H1 (cell line): Measurements from ENCODE around the gene AKR7A2. TPM values are rescaled to one million over a fixed set of nuclear protein-coding genes. Genes with fewer than 3 reads are reported as not detected.

ENCODE experiments used
- CTCF ChIA-PET: fragments of 300-600 bp; sonication (Branson Sonifier 250); formaldehyde crosslinking; loops from one replicate; lab custom pipeline; 2021; ENCODE audit not compliant: partially characterized antibody; lab: Charles Lee
- POLR2A ChIA-PET: fragments of 300-600 bp; sonication (Branson Sonifier 250); formaldehyde crosslinking; loops from one replicate; lab custom pipeline; 2021; ENCODE audit warnings: inconsistent platforms; ENCODE audit not compliant: partially characterized antibody; lab: Charles Lee
- DNase-seq, 2 experiments: peaks; one replicate each; pipeline versions ENCODE4 v3.0.0 to v3.0.0-alpha.2; 2010 to 2022; ENCODE audit warnings: low spot score in 2 of 2, low read depth in 1 of 2, mixed read lengths in 1 of 2
- FAIRE-seq: peaks from 2 replicates; lab custom pipeline; 2011; peaks lifted over from hg19 to GRCh38; lab: Jason Lieb, UNC
- H2AFZ ChIP-seq: 2 replicates; pipeline ENCODE4 v1.8.1; 2012; ENCODE audit warnings: low read length, inconsistent platforms
- H2AK5ac ChIP-seq: 2 replicates; pipeline ENCODE4 v1.6.1; 2013; ENCODE audit warnings: low read depth, low read length
- H2BK120ac ChIP-seq: replicated peaks from 2 replicates; pipeline ENCODE3; 2013; ENCODE audit warnings: low read depth, low read length, inconsistent platforms
- H2BK12ac ChIP-seq: 2 replicates; pipeline ENCODE4 v1.6.1; 2013; ENCODE audit warnings: low read depth, low read length
- H2BK15ac ChIP-seq: 2 replicates; pipeline ENCODE4 v1.6.1; 2013; ENCODE audit warnings: low read length
- H2BK20ac ChIP-seq: 2 replicates; pipeline ENCODE4 v1.6.1; 2013; ENCODE audit warnings: low read length
- H2BK5ac ChIP-seq: 2 replicates; pipeline ENCODE4 v1.6.1; 2013; ENCODE audit warnings: low read depth, low read length
- H3K14ac ChIP-seq: 2 replicates; pipeline ENCODE4 v1.6.1; 2013; ENCODE audit warnings: inconsistent platforms; ENCODE audit not compliant: insufficient read length
- H3K18ac ChIP-seq: 2 replicates; pipeline ENCODE4 v1.6.1; 2013; ENCODE audit warnings: low read length; ENCODE audit errors: extremely low read depth
- H3K23ac ChIP-seq: 2 replicates; pipeline ENCODE4 v1.6.1; 2013; ENCODE audit warnings: inconsistent platforms; ENCODE audit not compliant: insufficient read length
- H3K23me2 ChIP-seq: 2 replicates; pipeline ENCODE4 v1.6.1; 2013; ENCODE audit warnings: low read depth, low read length
- H3K27ac ChIP-seq: 2 replicates; pipeline ENCODE4 v1.6.1; 2011; ENCODE audit warnings: low read depth, low read length, inconsistent platforms
- H3K27me3 ChIP-seq, 4 experiments: replicated peaks in 1 of 4; 1 replicate in 1 of 4; 2 replicates in 3 of 4; pipeline versions ENCODE4 v1.6.1 to v1.8.1; 2011 to 2013; ENCODE audit warnings: low read length in 3 of 4, mild to moderate bottlenecking in 3 of 4, inconsistent platforms in 2 of 4, mixed read lengths in 2 of 4, moderate library complexity in 1 of 4; ENCODE audit not compliant: control insufficient read depth in 3 of 4, insufficient read depth in 3 of 4; ENCODE audit errors: extremely low read depth in 1 of 4
- H3K36me3 ChIP-seq, 4 experiments: 2 replicates each; pipeline versions ENCODE4 v1.6.1 to v1.8.1; 2011 to 2013; ENCODE audit warnings: mild to moderate bottlenecking in 4 of 4, low read length in 3 of 4, moderate library complexity in 2 of 4, control low read depth in 1 of 4, inconsistent platforms in 1 of 4; ENCODE audit not compliant: insufficient read depth in 4 of 4, control insufficient read depth in 2 of 4
- H3K4ac ChIP-seq: replicated peaks from 2 replicates; pipeline ENCODE3; 2013; ENCODE audit warnings: low read length, low read depth, mixed read lengths, inconsistent platforms; ENCODE audit not compliant: insufficient read length
- H3K4me1 ChIP-seq, 4 experiments: replicated peaks in 1 of 4; 1 replicate in 1 of 4; 2 replicates in 3 of 4; pipeline versions ENCODE4 v1.6.1 to v1.8.1; 2011 to 2013; ENCODE audit warnings: low read length in 3 of 4, inconsistent platforms in 2 of 4, mixed read lengths in 1 of 4; ENCODE audit not compliant: insufficient read depth in 4 of 4, control insufficient read depth in 3 of 4
- H3K4me2 ChIP-seq, 2 experiments: 2 replicates each; pipeline versions ENCODE4 v1.6.1 to v1.8.1; 2011 to 2013; ENCODE audit warnings: low read depth in 2 of 2, low read length in 2 of 2, control low read depth in 1 of 2, inconsistent platforms in 1 of 2, mild to moderate bottlenecking in 1 of 2; ENCODE audit not compliant: insufficient read depth in 1 of 2
- H3K4me3 ChIP-seq, 4 experiments: fragments of 200-600, 300-600 bp in 1 of 4; sonication (generic), shearing (Covaris generic), sonication (Bioruptor Twin) in 1 of 4; 2 replicates each; pipeline versions ENCODE4 v1.5.1 to v1.8.1; 2011 to 2016; ENCODE audit warnings: low read length in 4 of 4, low read depth in 3 of 4, control low read depth in 2 of 4, inconsistent platforms in 2 of 4, mild to moderate bottlenecking in 2 of 4, mixed read lengths in 1 of 4, moderate library complexity in 1 of 4; ENCODE audit not compliant: insufficient read depth in 2 of 4; ENCODE audit errors: extremely low read depth in 1 of 4
- H3K56ac ChIP-seq: replicated peaks from 2 replicates; pipeline ENCODE3; 2013; ENCODE audit warnings: low read depth, mild to moderate bottlenecking, mixed read lengths, low read length, inconsistent platforms; ENCODE audit not compliant: insufficient read length
- H3K79me1 ChIP-seq: 2 replicates; pipeline ENCODE4 v1.6.1; 2013; ENCODE audit warnings: low read depth, low read length, control low read depth
- H3K79me2 ChIP-seq, 2 experiments: 2 replicates each; pipeline versions ENCODE4 v1.6.1 to v1.8.1; 2012 to 2013; ENCODE audit warnings: low read length in 2 of 2, mild to moderate bottlenecking in 2 of 2, inconsistent platforms in 1 of 2; ENCODE audit not compliant: insufficient read depth in 2 of 2, control insufficient read depth in 1 of 2
- H3K9ac ChIP-seq, 4 experiments: replicated peaks in 1 of 4; 1 replicate in 1 of 4; 2 replicates in 3 of 4; pipeline versions ENCODE4 v1.6.1 to v1.8.1; 2011 to 2013; ENCODE audit warnings: low read depth in 3 of 4, low read length in 3 of 4, control low read depth in 2 of 4, mild to moderate bottlenecking in 2 of 4, moderate library complexity in 2 of 4, inconsistent platforms in 1 of 4; ENCODE audit errors: extremely low read depth in 1 of 4
- H3K9me3 ChIP-seq, 2 experiments: 2 replicates each; pipeline versions ENCODE4 v1.6.1 to v1.8.1; 2012 to 2013; ENCODE audit warnings: mild to moderate bottlenecking in 2 of 2, moderate library complexity in 2 of 2, control low read depth in 1 of 2, inconsistent platforms in 1 of 2, low read depth in 1 of 2, low read length in 1 of 2, mixed read lengths in 1 of 2; ENCODE audit not compliant: insufficient read depth in 2 of 2
- H4K20me1 ChIP-seq, 2 experiments: replicated peaks in 1 of 2; 2 replicates each; pipeline versions ENCODE3 to v1.8.1; 2011 to 2013; ENCODE audit warnings: inconsistent platforms in 2 of 2, low read length in 2 of 2, mild to moderate bottlenecking in 1 of 2; ENCODE audit not compliant: insufficient read depth in 2 of 2, control insufficient read depth in 1 of 2
- H4K5ac ChIP-seq: 2 replicates; pipeline ENCODE4 v1.6.1; 2013; ENCODE audit warnings: low read length, low read depth, mixed read lengths, inconsistent platforms; ENCODE audit not compliant: insufficient read length
- H4K8ac ChIP-seq: 2 replicates; pipeline ENCODE4 v1.8.0; 2013; ENCODE audit warnings: mild to moderate bottlenecking, moderate library complexity, low read length, inconsistent platforms; ENCODE audit not compliant: insufficient read depth; ENCODE audit errors: extremely low read depth
- H4K91ac ChIP-seq: replicated peaks from 2 replicates; pipeline ENCODE3; 2013; ENCODE audit warnings: low read length, mixed read lengths, inconsistent platforms; ENCODE audit not compliant: insufficient read length
- ATF3 ChIP-seq: IDR thresholded peaks from 2 replicates; pipeline ENCODE4 v1.6.1; 2011; ENCODE audit warnings: low read depth, mild to moderate bottlenecking, low read length; ENCODE audit not compliant: insufficient read depth
- E2F6 ChIP-seq: IDR thresholded peaks from 2 replicates; pipeline ENCODE4 v1.6.1; 2012; ENCODE audit warnings: inconsistent platforms
- EGR1 ChIP-seq: IDR thresholded peaks from 2 replicates; pipeline ENCODE4 v1.6.1; 2011; ENCODE audit warnings: low read depth, low read length, borderline replicate concordance
- HDAC2 ChIP-seq, 2 experiments: fragments of 300-600 bp in 1 of 2; sonication (generic) in 1 of 2; IDR thresholded peaks; 2 replicates each; pipeline ENCODE4 v1.6.1; 2011 to 2012; ENCODE audit warnings: low read depth in 2 of 2, low read length in 2 of 2, mild to moderate bottlenecking in 2 of 2, moderate library complexity in 2 of 2, borderline replicate concordance in 1 of 2, inconsistent platforms in 1 of 2
- JUND ChIP-seq: IDR thresholded peaks from 2 replicates; pipeline ENCODE4 v1.6.1; 2011; ENCODE audit warnings: mild to moderate bottlenecking, improper control_type of control experiment, low read length
- NANOG ChIP-seq: IDR thresholded peaks from 2 replicates; pipeline ENCODE4 v1.6.1; 2011; ENCODE audit warnings: low read length, low read depth, mild to moderate bottlenecking, inconsistent platforms; ENCODE audit not compliant: insufficient read depth, poor library complexity, severe bottlenecking
- RNF2 ChIP-seq: fragments of 200-900, 300-1000 bp; sonication (generic); IDR thresholded peaks from 2 replicates; pipeline ENCODE4 v1.7.1; 2016; ENCODE audit warnings: borderline replicate concordance, low read depth, mild to moderate bottlenecking, antibody characterized with exemption, low read length; ENCODE audit not compliant: poor library complexity, severe bottlenecking; ENCODE audit errors: missing control alignments
- SIN3A ChIP-seq, 2 experiments: IDR thresholded peaks in 1 of 2; conservative IDR thresholded peaks in 1 of 2; 2 replicates each; pipeline ENCODE4 v1.6.1; 2011 to 2012; ENCODE audit warnings: low read length in 2 of 2, improper control_type of control experiment in 1 of 2, low read depth in 1 of 2, mild to moderate bottlenecking in 1 of 2
- SIX5 ChIP-seq: IDR thresholded peaks from 2 replicates; pipeline ENCODE4 v1.6.1; 2011; ENCODE audit warnings: mild to moderate bottlenecking, low read depth, low read length
- SP1 ChIP-seq: IDR thresholded peaks from 2 replicates; pipeline ENCODE4 v1.6.1; 2011; ENCODE audit warnings: low read depth, low read length
- SP2 ChIP-seq: IDR thresholded peaks from 2 replicates; pipeline ENCODE4 v1.6.1; 2012; ENCODE audit warnings: mild to moderate bottlenecking, low read length, inconsistent platforms
- TCF12 ChIP-seq: IDR thresholded peaks from 2 replicates; pipeline ENCODE4 v1.6.1; 2011; ENCODE audit warnings: low read depth, mild to moderate bottlenecking, low read length
- WGBS, 2 experiments: shearing (Covaris generic) in 1 of 2; methylation state at CpG; one replicate each; pipeline versions ENCODE4 v1.1.6 to v1.1.7; 2013 to 2015; ENCODE audit warnings: low lambda C conversion rate in 2 of 2, mixed read lengths in 2 of 2, inconsistent platforms in 1 of 2, low coverage in 1 of 2, missing lambda C conversion rate in 1 of 2; ENCODE audit not compliant: insufficient replicate concordance in 2 of 2, insufficient coverage in 1 of 2, insufficient read length in 1 of 2; ENCODE audit errors: extremely low coverage in 1 of 2, missing lambda C conversion rate in 1 of 2; 5-methylcytosine and 5-hydroxymethylcytosine counted together
- polyA plus RNA-seq, 7 experiments: library from polyadenylated mRNA; depleted of rRNA in 3 of 7; stranded (reverse) in 5 of 7; unstranded in 2 of 7; fragments of >200 nt in 5 of 7; fragments of 200-250 nt in 2 of 7; gene quantifications; 1 replicate in 5 of 7; 2 replicates in 1 of 7; 4 replicates in 1 of 7; pipeline versions ENCODE4 v1.2.1 to v1.2.3, GENCODE V29; 2011 to 2013; ENCODE audit warnings: missing spikeins in 2 of 7, mixed read lengths in 2 of 7
- total RNA-seq: library from RNA; stranded (reverse); fragmentation: NEBNext Ultra II Directional; extraction: Animal tissue kit (Norgen Biotek cat#: 25700); gene quantifications from 2 replicates; pipeline ENCODE4 v1.2.1, GENCODE V29; 2021

AKR7A2 gene
- total and polyA plus RNA-seq, 2 of the 8 experiments (the other 6 are each of a cell fraction or from before 2014, with no cell fraction given), result 32.0 to 48.3 TPM

GRCh38 chr1:19326748-19327065 lies 14.8 kb upstream of the AKR7A2 start:
- no peak for FAIRE-seq
- H4K20me1 ChIP-seq, result peaks cover 0 to 14% of the 10 kb centered on the region in 2 experiments
- no peaks in the 10 kb centered on the region for H3K23me2 ChIP-seq
- H3K79me1 ChIP-seq, result no peaks in the 10 kb centered on the region; the same call in 1 of the 2 replicates
- no peak overlapping the region for H4K8ac ChIP-seq
- peaks cover 5 to 16% (median 10%) of the 10 kb centered on the region in 4 experiments; a peak in 5 of 8 replicates for H3K36me3 ChIP-seq
- no peak overlapping the region for H2BK15ac ChIP-seq
- no peak overlapping the region for H3K4ac ChIP-seq
- H3K79me2 ChIP-seq, result no peaks in the 10 kb centered on the region
- no peaks in the 10 kb centered on the region for H3K4me1 ChIP-seq
- no peak overlapping the region for H2AK5ac ChIP-seq
- 77% methylated on average over 4 of the region's 6 CpGs; no CpG with 5 or more reads in 1 of the 2 experiments for WGBS, 2 experiments
- H3K27me3 ChIP-seq, result no peaks in the 10 kb centered on the region
- no peak overlapping the region for H2BK12ac ChIP-seq
- H3K18ac ChIP-seq, result no peak overlapping the region
- H3K14ac ChIP-seq, result no peak overlapping the region
- no peak overlapping the region for H3K23ac ChIP-seq
- no peak for DNase-seq
- H3K9me3 ChIP-seq, result no peaks in the 10 kb centered on the region
- CTCF ChIA-PET, result interaction anchor here (0.7 to 2.8 kb wide), 4 partner anchors 10 to 134 kb away, joined by 3 to 9 read pairs (median 6); no protein-coding TSS in a partner anchor
- no peak overlapping the region for H2BK5ac ChIP-seq
- POLR2A ChIA-PET, result interaction anchor here (0.8 to 13.3 kb wide), 3 partner anchors 9 to 11 kb away, joined by 3 to 143 read pairs (median 5); partner anchors contain the start of genes AKR7A2 and SLC66A1
- no peak overlapping the region for H3K56ac ChIP-seq
- H3K4me2 ChIP-seq, result no peak overlapping the region
- H2BK120ac ChIP-seq, result no peak overlapping the region
- H3K27ac ChIP-seq, result no peak overlapping the region
- no peak overlapping the region for H3K4me3 ChIP-seq
- no peak overlapping the region for H2AFZ ChIP-seq
- no peak overlapping the region for H2BK20ac ChIP-seq
- H3K9ac ChIP-seq, result no peak overlapping the region
- no peak overlapping the region for H4K91ac ChIP-seq
- no peak overlapping the region for H4K5ac ChIP-seq
- TF ChIP-seq RNF2 (no peak), SP2 (no peak), SIN3A (conservative IDR thresholded peaks at IDR 0.05 in 1 of 2, IDR thresholded peaks at IDR 0.05 in 1 of 2; ENCODE audit: low read depth in 1 of 2, low read length in 2 of 2) (no peak), SIX5 (no peak), SP1 (no peak), TCF12 (no peak), ATF3 (no peak), EGR1 (no peak), HDAC2 (IDR thresholded peaks at IDR 0.05; ENCODE audit: borderline replicate concordance in 1 of 2, low read depth in 2 of 2, low read length in 2 of 2) (no peak), NANOG (no peak), E2F6 (no peak), JUND (no peak)
